Fibroblast of skin of right biceps (primary cell): ENCODE measurements around the gene OXT.
A peak's percentile ranks its signal among the peaks of the same experiment; 100 is the strongest.

Experiments used
- DNase-seq: peaks from one replicate; pipeline ENCODE4 v3.0.0-alpha.2; 2013

OXT gene

GRCh38 chr20:3088031-3088430 lies 16.6 kb downstream of the OXT start:
- DNase-seq: no peak

- DNase-seq: no peak
Observed at GRCh38 chr20:3090565-3090964, 19.1 kb downstream of the OXT start.

- peak; percentile 33 for DNase-seq
Observed at GRCh38 chr20:3092611-3093379, 21.4 kb downstream of the OXT start.

- DNase-seq: no peak
Observed at GRCh38 chr20:3093861-3094361, 22.5 kb downstream of the OXT start.

- no peak for DNase-seq
Observed at GRCh38 chr20:3094848-3095629, 23.6 kb downstream of the OXT start.

GRCh38 chr20:3100480-3100879 lies 29.1 kb downstream of the OXT start:
- no peak for DNase-seq

- no peak for DNase-seq
Observed at GRCh38 chr20:3101251-3101650, 29.8 kb downstream of the OXT start.

GRCh38 chr20:3101737-3102574 lies 30.5 kb downstream of the OXT start:
- DNase-seq: no peak

- DNase-seq: no peak
Observed at GRCh38 chr20:3102575-3103368, 31.4 kb downstream of the OXT start.

- DNase-seq: no peak
Observed at GRCh38 chr20:3103369-3104032, 32.1 kb downstream of the OXT start.

GRCh38 chr20:3105256-3106137 lies 34.1 kb downstream of the OXT start:
- DNase-seq: no peak

- DNase-seq: no peak
Observed at GRCh38 chr20:3106185-3106584, 34.8 kb downstream of the OXT start.

- no peak for DNase-seq
Observed at GRCh38 chr20:3106658-3107463, 35.4 kb downstream of the OXT start.

GRCh38 chr20:3107464-3108025 lies 36.1 kb downstream of the OXT start:
- DNase-seq: no peak

GRCh38 chr20:3109350-3110302 lies 38.2 kb downstream of the OXT start:
- DNase-seq: no peak

GRCh38 chr20:3111507-3111906 lies 40.1 kb downstream of the OXT start:
- no peak for DNase-seq

- DNase-seq: no peak
Observed at GRCh38 chr20:3111995-3112394, 40.6 kb downstream of the OXT start.
